GM18520 (cell line): ENCODE data around the gene SPG11.
"Not testable (repeated sequence)": the region's sequence is repeated elsewhere in the genome, so short reads cannot be mapped to it uniquely, and the experiment has no call there.

ENCODE experiments used
- ATAC-seq: cut with Tn5 transposase; IDR thresholded peaks from one replicate; pipeline ENCODE4 v1.9.1; 2021; ENCODE audit not compliant: unreplicated experiment

The SPG11 gene

GRCh38 chr15:44532275-44532674, 131.2 kb downstream of the SPG11 start:
- ATAC-seq: not testable (repeated sequence)

GRCh38 chr15:44530653-44531052, 132.8 kb downstream of the SPG11 start:
- ATAC-seq: no peak

- no peak for ATAC-seq
Measured at GRCh38 chr15:44529864-44530604, 133.4 kb downstream of the SPG11 start.

GRCh38 chr15:44527241-44527640, 136.2 kb downstream of the SPG11 start:
- no peak for ATAC-seq

GRCh38 chr15:44525018-44525417, 138.4 kb downstream of the SPG11 start:
- ATAC-seq: no peak

- ATAC-seq: no peak
Measured at GRCh38 chr15:44519537-44519936, 143.9 kb downstream of the SPG11 start.

- no peak for ATAC-seq
Measured at GRCh38 chr15:44516436-44516835, 147.0 kb downstream of the SPG11 start.
